ENCODE data around the gene C19orf85. TPM values are rescaled to one million over a fixed set of nuclear protein-coding genes. Genes with fewer than 3 reads are reported as not detected.

The C19orf85 gene
- total RNA-seq, 1 donor from 2014 or later = not detected

DNA sequence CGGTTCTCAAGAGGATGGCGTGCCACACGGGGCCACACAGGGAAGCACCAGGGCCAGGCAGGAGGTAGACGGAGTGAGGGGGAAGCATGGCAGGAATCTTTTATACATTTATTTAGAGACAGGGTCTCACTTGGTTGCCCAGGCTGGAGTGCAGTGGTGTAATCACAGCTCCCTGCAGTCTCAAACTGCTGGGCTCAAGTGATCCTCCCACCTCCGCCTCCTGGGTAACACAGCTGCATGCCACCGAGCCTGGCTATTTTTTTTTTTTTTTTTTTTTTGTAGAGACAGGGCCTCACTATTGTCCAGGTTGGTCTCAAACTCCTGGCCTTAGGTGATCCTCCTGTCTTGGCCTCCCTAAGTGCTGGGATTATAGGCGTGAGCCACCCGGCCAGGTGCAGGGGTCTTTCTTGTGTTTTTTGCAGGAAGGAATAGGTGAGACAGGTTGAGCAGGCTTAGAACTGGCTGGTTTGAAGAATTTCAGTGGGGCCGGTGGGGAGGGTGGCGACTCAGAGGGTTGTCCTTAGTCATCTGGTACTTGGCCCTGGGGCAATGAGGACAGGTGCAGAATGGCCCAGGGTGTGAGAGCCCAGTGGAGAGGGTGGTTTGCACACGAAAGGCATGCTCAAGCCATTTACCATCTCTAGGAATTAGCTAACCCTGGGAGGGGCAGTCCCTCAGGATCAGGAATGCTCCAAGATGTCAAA, 31.2 kb upstream of the C19orf85 start:
- H3K27me3 Mint-ChIP-seq (ENCODE audit: insufficient read depth, low read depth) = peaks cover 6% of the 10 kb centered on the region
- peaks cover 24% of the 10 kb centered on the region for H3K4me1 Mint-ChIP-seq
- no peak for DNase-seq (ENCODE audit: low spot score)
- no peaks in the 10 kb centered on the region for H3F3A ChIP-seq (ENCODE audit: low read depth)
- H3K27ac ChIP-seq = no peak overlapping the region
- TF ChIP-seq CTCF (IDR thresholded peaks at IDR 0.05) (no peak), EZH2phosphoT487 (IDR thresholded peaks at IDR 0.05) (no peak), EZH2 (IDR thresholded peaks at IDR 0.05) (no peak)
- H3K36me3 ChIP-seq = no peaks in the 10 kb centered on the region
- H3K9me3 ChIP-seq (ENCODE audit: low read depth) = no peaks in the 10 kb centered on the region
- no peaks in the 10 kb centered on the region for H3K36me3 Mint-ChIP-seq
- no peaks in the 10 kb centered on the region for H4K20me1 ChIP-seq (ENCODE audit: low read depth)
- H3K4me2 ChIP-seq = no peak overlapping the region
- no peak overlapping the region for H3K4me3 Mint-ChIP-seq
- no peak overlapping the region for H3K9ac ChIP-seq
- H3K9me3 Mint-ChIP-seq = no peaks in the 10 kb centered on the region
- no peak overlapping the region for H2AFZ ChIP-seq (replicated peaks)
- H3K27me3 ChIP-seq = no peaks in the 10 kb centered on the region
- H3K79me2 ChIP-seq (ENCODE audit: low read depth) = no peaks in the 10 kb centered on the region
- H3K27ac Mint-ChIP-seq = no peak overlapping the region
- H3K4me3 ChIP-seq = no peak overlapping the region
- H3K4me1 ChIP-seq = no peaks in the 10 kb centered on the region

GRCh38 chr19:55494172-55494761, 29.7 kb upstream of the C19orf85 start:
- H3K9ac ChIP-seq = no peak overlapping the region
- Mint-ChIP-seq H3K27me3 (ENCODE audit: insufficient read depth, low read depth) (peaks cover 6% of the 10 kb centered on the region), H3K4me1 (peaks cover 27% of the 10 kb centered on the region), H3K9me3 (no peaks in the 10 kb centered on the region), H3K4me3 (peak overlapping the region; percentile 33), H3K27ac (peak overlapping the region; percentile 34), H3K36me3 (no peaks in the 10 kb centered on the region)
- H3K36me3 ChIP-seq = no peaks in the 10 kb centered on the region
- no peaks in the 10 kb centered on the region for H3K9me3 ChIP-seq (ENCODE audit: low read depth)
- H2AFZ ChIP-seq (replicated peaks) = no peak overlapping the region
- no peaks in the 10 kb centered on the region for H4K20me1 ChIP-seq (ENCODE audit: low read depth)
- peaks cover 4% of the 10 kb centered on the region for H3K4me1 ChIP-seq
- TF ChIP-seq CTCF (IDR thresholded peaks at IDR 0.05) (no peak), EZH2 (IDR thresholded peaks at IDR 0.05) (no peak), EZH2phosphoT487 (IDR thresholded peaks at IDR 0.05) (no peak)
- no peak overlapping the region for H3K4me3 ChIP-seq
- no peak overlapping the region for H3K4me2 ChIP-seq
- no peaks in the 10 kb centered on the region for H3K79me2 ChIP-seq (ENCODE audit: low read depth)
- H3K27me3 ChIP-seq = no peaks in the 10 kb centered on the region
- H3F3A ChIP-seq (ENCODE audit: low read depth) = no peaks in the 10 kb centered on the region
- H3K27ac ChIP-seq = no peak overlapping the region
- DNase-seq (ENCODE audit: low spot score) = no peak

GRCh38 chr19:55493645-55494171, 29.2 kb upstream of the C19orf85 start:
- H3K4me2 ChIP-seq = no peak overlapping the region
- no peaks in the 10 kb centered on the region for H3K36me3 ChIP-seq
- H3K4me3 ChIP-seq = no peak overlapping the region
- no peak for DNase-seq (ENCODE audit: low spot score)
- Mint-ChIP-seq H3K9me3 (no peaks in the 10 kb centered on the region), H3K4me3 (no peak overlapping the region), H3K27me3 (ENCODE audit: insufficient read depth, low read depth) (peaks cover 6% of the 10 kb centered on the region), H3K27ac (no peak overlapping the region), H3K36me3 (no peaks in the 10 kb centered on the region), H3K4me1 (peaks cover 23% of the 10 kb centered on the region)
- H3F3A ChIP-seq (ENCODE audit: low read depth) = no peaks in the 10 kb centered on the region
- H4K20me1 ChIP-seq (ENCODE audit: low read depth) = no peaks in the 10 kb centered on the region
- no peak overlapping the region for H3K9ac ChIP-seq
- H3K27ac ChIP-seq = no peak overlapping the region
- H3K9me3 ChIP-seq (ENCODE audit: low read depth) = no peaks in the 10 kb centered on the region
- TF ChIP-seq CTCF (IDR thresholded peaks at IDR 0.05) (no peak), EZH2 (IDR thresholded peaks at IDR 0.05) (no peak), EZH2phosphoT487 (IDR thresholded peaks at IDR 0.05) (no peak)
- H3K4me1 ChIP-seq = peaks cover 8% of the 10 kb centered on the region
- H3K27me3 ChIP-seq = no peaks in the 10 kb centered on the region
- no peaks in the 10 kb centered on the region for H3K79me2 ChIP-seq (ENCODE audit: low read depth)
- H2AFZ ChIP-seq (replicated peaks) = no peak overlapping the region
